Neural progenitor cell (in vitro differentiated cells): ENCODE data around the gene PRKD3. TPM values are rescaled to one million over a fixed set of nuclear protein-coding genes. Genes with fewer than 3 reads are reported as not detected.

Experiments used
- DNase-seq: peaks from one replicate; pipeline ENCODE4 v3.0.0-alpha.2; 2016; ENCODE audit warnings: low spot score
- H2AFZ ChIP-seq: fragments of 200-600 bp; sonication (generic); replicated peaks from 2 replicates; pipeline ENCODE4 v1.6.1; 2016; ENCODE audit warnings: antibody characterized with exemption
- H3F3A ChIP-seq: fragments of 200-600 bp; sonication (generic); 2 replicates; pipeline ENCODE4 v1.6.1; 2016; ENCODE audit warnings: antibody characterized with exemption, low read depth
- H3K27ac ChIP-seq: fragments of 200-600 bp; sonication (generic); 2 replicates; pipeline ENCODE4 v1.5.1; 2016; ENCODE audit warnings: mild to moderate bottlenecking
- H3K27me3 ChIP-seq: fragments of 200-600 bp; sonication (generic); 2 replicates; pipeline ENCODE4 v1.6.1; 2016; ENCODE audit warnings: mild to moderate bottlenecking, moderate library complexity
- H3K36me3 ChIP-seq: fragments of 200-600 bp; sonication (generic); 2 replicates; pipeline ENCODE4 v1.5.1; 2016
- H3K4me1 ChIP-seq: fragments of 200-600 bp; sonication (generic); 2 replicates; pipeline ENCODE4 v1.6.1; 2016; ENCODE audit warnings: mixed run types
- H3K4me2 ChIP-seq: fragments of 200-600 bp; sonication (generic); 2 replicates; pipeline ENCODE4 v1.6.1; 2016
- H3K4me3 ChIP-seq: fragments of 200-600 bp; sonication (generic); 2 replicates; pipeline ENCODE4 v1.5.1; 2016
- H3K79me2 ChIP-seq: fragments of 200-600 bp; sonication (generic); 2 replicates; pipeline ENCODE4 v1.6.1; 2016; ENCODE audit warnings: low read depth
- H3K9ac ChIP-seq: fragments of 200-600 bp; sonication (generic); 2 replicates; pipeline ENCODE4 v1.6.1; 2016
- H3K9me3 ChIP-seq: fragments of 200-600 bp; sonication (generic); 2 replicates; pipeline ENCODE4 v1.5.1; 2016; ENCODE audit warnings: low read depth
- H4K20me1 ChIP-seq: fragments of 200-600 bp; sonication (generic); 2 replicates; pipeline ENCODE4 v1.6.1; 2016; ENCODE audit warnings: low read depth
- H3K27ac Mint-ChIP-seq: 3 replicates; pipeline ENCODE4 v1.8.0; 2021; ENCODE audit warnings: mixed read lengths
- H3K27me3 Mint-ChIP-seq: 2 replicates; pipeline ENCODE4 v1.8.0; 2022; ENCODE audit warnings: low read depth, mild to moderate bottlenecking, inconsistent platforms, moderate library complexity, mixed read lengths; ENCODE audit not compliant: insufficient read depth
- H3K36me3 Mint-ChIP-seq: 3 replicates; pipeline ENCODE4 v1.8.0; 2021; ENCODE audit warnings: mixed read lengths
- H3K4me1 Mint-ChIP-seq: 3 replicates; pipeline ENCODE4 v1.8.0; 2021; ENCODE audit warnings: mixed read lengths
- H3K4me3 Mint-ChIP-seq: 3 replicates; pipeline ENCODE4 v1.8.0; 2021; ENCODE audit warnings: mild to moderate bottlenecking, moderate library complexity, mixed read lengths
- H3K9me3 Mint-ChIP-seq: 3 replicates; pipeline ENCODE4 v1.8.0; 2020; ENCODE audit warnings: mixed read lengths
- EZH2 ChIP-seq: fragments of 200-600 bp; sonication (generic); IDR thresholded peaks from 2 replicates; pipeline ENCODE4 v1.6.1; 2017; ENCODE audit warnings: antibody characterized with exemption, mild to moderate bottlenecking, moderate library complexity
- EZH2phosphoT487 ChIP-seq: fragments of 200-600 bp; sonication (generic); IDR thresholded peaks from 2 replicates; pipeline ENCODE4 v1.6.1; 2017; ENCODE audit warnings: antibody characterized with exemption
- total RNA-seq: library from RNA; depleted of rRNA; stranded (reverse); fragments of >200 nt; gene quantifications from 2 replicates; pipeline ENCODE4 v1.2.3, GENCODE V29; 2015; ENCODE audit warnings: low replicate concordance
- TF ChIP-seq, protein P1 (sequence below): fragments of 200-600 bp; sonication (generic); IDR thresholded peaks from 2 replicates; pipeline ENCODE4 v1.5.1; 2017; ENCODE audit warnings: antibody characterized with exemption, mild to moderate bottlenecking

Gene PRKD3
- total RNA-seq, 1 donor from 2014 or later, result 95.9 TPM

DNA sequence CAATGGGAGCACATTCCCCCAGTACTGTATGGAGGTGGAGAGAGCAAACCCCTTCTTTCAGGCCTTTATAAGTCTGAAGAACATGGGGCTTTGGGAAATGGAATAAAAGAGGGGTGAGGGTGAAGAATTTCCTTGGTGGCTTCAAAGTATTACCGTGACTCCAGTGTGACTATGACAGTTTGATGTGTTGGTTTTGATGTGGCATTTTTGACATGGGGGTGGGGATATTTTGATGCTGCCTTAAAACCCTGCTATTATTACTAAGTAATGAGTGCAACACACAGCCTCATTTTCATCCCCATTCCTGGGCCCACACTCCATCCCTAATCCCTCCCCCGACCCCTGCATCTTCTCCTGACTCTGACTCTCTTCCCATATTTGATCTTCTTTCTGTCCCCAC lies 43.4 kb upstream of the PRKD3 start:
- Mint-ChIP-seq H3K4me3 (no peak overlapping the region), H3K27me3 (peaks cover 4% of the 10 kb centered on the region), H3K36me3 (no peaks in the 10 kb centered on the region), H3K4me1 (no peaks in the 10 kb centered on the region), H3K9me3 (no peaks in the 10 kb centered on the region), H3K27ac (no peak overlapping the region)
- no peak overlapping the region for H3K4me2 ChIP-seq
- H3K4me1 ChIP-seq, result no peaks in the 10 kb centered on the region
- DNase-seq, result no peak
- no peaks in the 10 kb centered on the region for H4K20me1 ChIP-seq
- H3F3A ChIP-seq, result no peaks in the 10 kb centered on the region
- H3K27ac ChIP-seq, result no peak overlapping the region
- no peak overlapping the region for H2AFZ ChIP-seq
- H3K36me3 ChIP-seq, result no peaks in the 10 kb centered on the region
- H3K79me2 ChIP-seq, result no peaks in the 10 kb centered on the region
- no peak overlapping the region for H3K9ac ChIP-seq
- no peak overlapping the region for H3K4me3 ChIP-seq
- H3K9me3 ChIP-seq, result no peaks in the 10 kb centered on the region
- TF ChIP-seq, protein P1, sequence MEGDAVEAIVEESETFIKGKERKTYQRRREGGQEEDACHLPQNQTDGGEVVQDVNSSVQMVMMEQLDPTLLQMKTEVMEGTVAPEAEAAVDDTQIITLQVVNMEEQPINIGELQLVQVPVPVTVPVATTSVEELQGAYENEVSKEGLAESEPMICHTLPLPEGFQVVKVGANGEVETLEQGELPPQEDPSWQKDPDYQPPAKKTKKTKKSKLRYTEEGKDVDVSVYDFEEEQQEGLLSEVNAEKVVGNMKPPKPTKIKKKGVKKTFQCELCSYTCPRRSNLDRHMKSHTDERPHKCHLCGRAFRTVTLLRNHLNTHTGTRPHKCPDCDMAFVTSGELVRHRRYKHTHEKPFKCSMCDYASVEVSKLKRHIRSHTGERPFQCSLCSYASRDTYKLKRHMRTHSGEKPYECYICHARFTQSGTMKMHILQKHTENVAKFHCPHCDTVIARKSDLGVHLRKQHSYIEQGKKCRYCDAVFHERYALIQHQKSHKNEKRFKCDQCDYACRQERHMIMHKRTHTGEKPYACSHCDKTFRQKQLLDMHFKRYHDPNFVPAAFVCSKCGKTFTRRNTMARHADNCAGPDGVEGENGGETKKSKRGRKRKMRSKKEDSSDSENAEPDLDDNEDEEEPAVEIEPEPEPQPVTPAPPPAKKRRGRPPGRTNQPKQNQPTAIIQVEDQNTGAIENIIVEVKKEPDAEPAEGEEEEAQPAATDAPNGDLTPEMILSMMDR, result no peak
- TF ChIP-seq EZH2, result no peak
- no peak for TF ChIP-seq EZH2phosphoT487
- H3K27me3 ChIP-seq, result no peaks in the 10 kb centered on the region

DNA sequence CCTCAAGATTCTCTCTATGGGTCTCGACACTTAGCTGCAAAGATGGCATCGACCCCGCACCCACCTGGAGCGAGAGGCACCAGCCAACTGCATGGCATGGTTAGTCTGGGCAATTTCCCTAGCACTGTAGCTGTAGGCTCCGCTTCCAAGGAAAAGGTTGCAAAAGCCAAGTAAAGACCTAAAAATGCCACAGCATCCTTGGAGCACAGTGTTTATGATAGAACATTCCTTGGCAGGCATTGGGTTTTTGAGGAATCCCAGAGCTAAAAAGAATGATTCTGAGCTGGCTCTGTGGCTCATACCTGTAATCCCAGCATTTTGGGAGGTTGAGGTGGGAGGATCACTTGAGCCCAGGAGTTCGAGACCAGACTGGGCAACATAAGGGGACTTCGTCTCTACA lies 42.7 kb upstream of the PRKD3 start:
- Histone ChIP-seq H3K4me2 (no peak overlapping the region), H2AFZ (no peak overlapping the region), H3K79me2 (no peaks in the 10 kb centered on the region), H3K27ac (no peak overlapping the region), H3K4me1 (no peaks in the 10 kb centered on the region), H3K9ac (no peak overlapping the region), H3K36me3 (no peaks in the 10 kb centered on the region), H3F3A (no peaks in the 10 kb centered on the region), H3K27me3 (no peaks in the 10 kb centered on the region), H3K4me3 (no peak overlapping the region), H4K20me1 (no peaks in the 10 kb centered on the region), H3K9me3 (no peaks in the 10 kb centered on the region)
- no peaks in the 10 kb centered on the region for H3K4me1 Mint-ChIP-seq
- no peaks in the 10 kb centered on the region for H3K9me3 Mint-ChIP-seq
- peaks cover 4% of the 10 kb centered on the region for H3K27me3 Mint-ChIP-seq
- H3K36me3 Mint-ChIP-seq, result no peaks in the 10 kb centered on the region
- TF ChIP-seq EZH2phosphoT487, result no peak
- no peak for TF ChIP-seq EZH2
- TF ChIP-seq, protein P1, result no peak
- H3K27ac Mint-ChIP-seq, result no peak overlapping the region
- no peak overlapping the region for H3K4me3 Mint-ChIP-seq
- DNase-seq, result no peak

DNA sequence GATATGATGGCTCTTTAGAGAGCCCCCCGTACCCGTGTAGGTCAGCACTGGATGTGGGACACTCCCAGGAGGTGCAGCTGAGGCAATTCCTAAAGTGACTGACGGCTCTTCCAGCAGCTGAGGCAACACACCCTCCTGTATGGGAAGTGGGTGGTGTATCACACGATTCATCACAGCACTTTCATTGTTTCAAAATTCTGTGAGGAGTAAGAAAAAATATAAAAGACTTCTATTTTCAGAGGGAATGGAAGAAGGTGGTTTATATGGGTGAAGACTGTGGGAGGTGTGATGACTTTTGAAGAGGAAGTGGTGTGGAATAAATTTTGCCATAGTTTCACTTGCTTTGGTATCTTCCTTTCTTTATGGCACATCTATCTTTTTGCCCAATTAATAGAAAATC lies 42.1 kb upstream of the PRKD3 start:
- no peak overlapping the region for H3K27ac ChIP-seq
- peaks cover 4% of the 10 kb centered on the region for H3K27me3 Mint-ChIP-seq
- no peaks in the 10 kb centered on the region for H3K4me1 ChIP-seq
- H3K79me2 ChIP-seq, result no peaks in the 10 kb centered on the region
- no peaks in the 10 kb centered on the region for H3K36me3 ChIP-seq
- H3K27me3 ChIP-seq, result no peaks in the 10 kb centered on the region
- H3K27ac Mint-ChIP-seq, result no peak overlapping the region
- no peak overlapping the region for H2AFZ ChIP-seq
- no peaks in the 10 kb centered on the region for H3K9me3 ChIP-seq
- DNase-seq, result no peak
- TF ChIP-seq EZH2 (no peak), EZH2phosphoT487 (no peak)
- TF ChIP-seq, protein P1, result no peak
- no peaks in the 10 kb centered on the region for H3F3A ChIP-seq
- H3K4me2 ChIP-seq, result no peak overlapping the region
- H3K4me3 Mint-ChIP-seq, result no peak overlapping the region
- H3K9me3 Mint-ChIP-seq, result no peaks in the 10 kb centered on the region
- H3K4me3 ChIP-seq, result no peak overlapping the region
- no peaks in the 10 kb centered on the region for H3K4me1 Mint-ChIP-seq
- no peaks in the 10 kb centered on the region for H3K36me3 Mint-ChIP-seq
- no peak overlapping the region for H3K9ac ChIP-seq
- no peaks in the 10 kb centered on the region for H4K20me1 ChIP-seq
